ENCODE results near the gene MYOF.
"Not testable (repeated sequence)": the region's sequence is repeated elsewhere in the genome, so short reads cannot be mapped to it uniquely, and the experiment has no call there.

MYOF gene

GRCh38 chr10:93288679-93289634 lies 193.2 kb downstream of the MYOF start:
- peak; percentile 99 for DNase-seq

- DNase-seq: no peak
Measured at GRCh38 chr10:93287775-93288174, 194.4 kb downstream of the MYOF start.

DNA sequence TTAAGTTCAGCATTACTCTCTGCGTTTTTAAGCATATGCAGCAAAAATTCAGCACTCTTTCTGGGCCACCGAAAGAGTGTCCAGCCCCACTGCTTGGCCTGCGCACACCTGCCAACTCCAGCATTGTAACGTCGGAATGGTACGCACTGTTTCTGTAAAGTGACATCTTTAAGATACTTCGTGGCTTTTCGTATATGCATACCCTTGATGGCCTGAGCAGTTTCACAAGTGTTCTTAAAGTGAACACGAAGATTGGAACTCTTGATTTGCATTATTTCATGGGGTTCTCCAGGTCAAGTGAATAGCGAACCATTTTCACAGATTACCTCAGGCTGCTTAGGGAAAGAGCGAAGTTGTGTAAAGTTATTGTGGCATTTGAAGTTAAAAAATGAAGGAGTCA lies 197.9 kb downstream of the MYOF start:
- not testable (repeated sequence) for DNase-seq

GRCh38 chr10:93281367-93281720 lies 200.8 kb downstream of the MYOF start:
- DNase-seq: no peak

GRCh38 chr10:93280699-93281366 lies 201.3 kb downstream of the MYOF start:
- DNase-seq: no peak

DNA sequence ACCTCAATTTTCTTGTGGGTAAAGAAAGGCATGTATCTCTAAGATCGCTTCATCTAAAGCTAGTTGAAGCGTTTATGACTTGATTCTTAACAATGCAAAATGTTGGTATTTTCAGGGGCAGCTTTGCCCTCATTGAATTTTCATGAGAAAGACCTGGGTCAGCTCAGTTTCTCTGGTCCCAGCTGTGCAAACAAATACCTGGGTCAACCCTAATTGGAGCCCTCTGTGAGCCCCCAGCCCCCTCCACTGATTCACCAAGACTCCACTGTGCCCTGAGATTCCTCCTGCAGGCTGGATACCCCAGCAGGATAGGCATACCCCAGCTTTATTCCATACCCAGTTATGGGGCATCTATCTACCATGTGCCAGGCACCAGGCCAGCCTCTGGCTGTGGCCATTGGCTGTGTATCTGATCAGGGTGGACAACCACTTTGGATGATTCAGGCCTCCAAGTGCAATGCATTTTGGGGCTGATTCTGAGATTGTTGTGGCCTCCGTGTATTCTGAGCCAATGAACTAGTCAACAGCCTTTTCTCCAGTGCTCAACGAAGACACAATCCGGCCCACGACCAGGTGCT lies 201.9 kb downstream of the MYOF start:
- no peak for DNase-seq

GRCh38 chr10:93277360-93277759 lies 204.8 kb downstream of the MYOF start:
- no peak for DNase-seq

DNA sequence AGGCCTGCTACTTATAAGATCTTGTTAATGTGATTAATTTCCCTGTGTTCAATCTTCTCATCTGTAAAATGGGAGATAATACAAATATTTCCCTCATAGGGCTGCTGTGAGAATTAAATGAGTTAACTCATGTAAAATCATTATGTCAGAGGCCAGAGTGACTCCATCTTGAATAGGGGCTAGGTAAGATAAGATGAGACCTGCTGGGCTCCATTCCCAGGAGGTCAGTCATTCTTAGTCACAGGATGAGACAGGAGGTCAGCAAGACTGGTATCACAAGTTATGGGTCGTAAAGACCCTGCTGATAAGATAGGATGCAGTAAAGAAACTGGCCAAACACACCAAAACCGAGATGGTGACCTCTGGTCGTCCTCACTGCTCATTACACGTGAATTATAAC lies 207.7 kb downstream of the MYOF start:
- DNase-seq: no peak

GRCh38 chr10:93272884-93273675 lies 209.1 kb downstream of the MYOF start:
- no peak for DNase-seq

DNA sequence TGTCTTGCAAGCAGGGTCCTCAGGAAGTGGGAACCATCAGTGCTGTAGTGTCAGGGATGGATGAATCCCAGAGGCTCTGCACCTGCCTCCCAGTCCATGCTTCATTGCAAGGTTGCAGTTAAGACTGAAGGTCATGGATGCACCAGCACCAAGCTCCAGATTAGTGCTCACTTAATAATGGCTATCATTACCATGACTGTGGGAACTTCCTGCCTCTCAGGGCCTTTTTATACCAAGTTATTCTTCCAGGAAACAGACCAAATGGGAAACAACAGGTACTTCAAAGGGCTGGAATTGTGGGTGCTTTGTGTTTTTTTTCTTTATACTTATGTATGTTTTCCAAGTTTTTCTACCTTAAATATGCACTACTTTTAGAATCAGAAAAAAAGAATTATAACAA lies 210.8 kb downstream of the MYOF start:
- no peak for DNase-seq

DNA sequence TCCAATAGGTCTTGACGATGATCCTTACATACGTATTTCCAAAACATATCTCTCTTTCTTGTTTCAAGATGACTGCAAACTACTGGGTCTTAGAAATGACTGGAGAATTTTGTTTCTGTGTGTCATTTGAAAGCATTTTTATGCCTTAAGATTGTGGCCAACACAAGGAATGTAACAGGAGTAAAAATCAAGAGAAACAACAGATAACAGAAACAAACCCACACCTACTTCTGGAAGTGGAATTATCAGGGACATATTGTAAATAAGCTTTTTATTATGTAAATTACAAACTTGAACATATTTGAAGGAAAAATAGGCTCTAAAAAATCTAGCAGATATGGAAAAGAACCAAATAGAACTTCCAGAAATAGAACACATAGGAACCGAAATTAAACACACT lies 212.9 kb downstream of the MYOF start:
- DNase-seq: no peak

DNA sequence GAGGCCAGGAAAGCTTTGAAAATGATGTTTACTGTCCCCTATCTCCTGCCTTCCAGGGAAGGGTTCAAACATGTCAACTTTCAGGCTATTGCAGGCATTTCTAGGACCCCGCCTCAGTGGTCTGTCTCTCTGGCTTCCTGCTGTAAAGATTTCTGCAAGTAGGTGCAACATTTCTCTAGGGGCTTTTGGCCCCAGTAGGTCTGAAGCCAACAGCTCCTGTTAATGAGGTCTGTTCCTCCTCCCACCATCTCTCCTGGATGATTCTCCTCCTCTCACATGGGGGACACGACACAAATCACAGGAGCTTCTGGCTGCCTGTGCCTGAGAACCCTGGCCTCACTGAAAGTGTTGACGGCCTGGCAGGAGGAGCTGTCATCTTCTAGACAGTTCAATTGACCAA lies 214.1 kb downstream of the MYOF start:
- DNase-seq: no peak

- no peak for DNase-seq
Measured at GRCh38 chr10:93267521-93267920, 214.6 kb downstream of the MYOF start.

GRCh38 chr10:93266858-93267257 lies 215.3 kb downstream of the MYOF start:
- no peak for DNase-seq

DNA sequence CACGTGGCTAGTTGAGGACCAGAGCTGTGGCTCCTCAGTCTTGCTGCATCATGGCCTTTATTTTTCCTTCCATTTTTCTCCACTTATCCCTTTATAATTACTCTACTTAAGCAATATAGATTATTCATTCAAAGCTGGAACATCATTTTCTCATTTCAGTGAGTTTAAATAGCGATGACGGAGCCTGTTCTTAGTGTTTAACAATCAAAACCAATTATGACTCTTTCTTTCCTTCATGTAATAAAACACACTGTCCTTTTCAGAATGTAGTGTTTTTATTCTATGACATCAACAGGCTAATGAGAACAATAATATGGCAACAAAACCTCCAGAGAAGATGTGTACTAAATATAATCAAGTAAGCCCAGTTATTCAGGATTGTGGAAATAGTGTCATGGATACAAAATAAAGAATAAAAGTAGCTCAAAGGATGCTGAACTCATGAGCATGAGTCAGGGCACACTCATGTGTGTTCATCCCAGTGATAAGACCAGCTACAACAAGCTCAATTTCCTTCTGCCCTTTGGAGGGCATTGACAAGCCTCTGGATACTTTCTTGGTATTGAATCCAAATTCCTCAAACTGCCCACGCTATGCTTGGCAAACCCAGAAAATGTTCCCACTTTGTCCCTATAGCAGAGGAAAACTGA lies 220.0 kb downstream of the MYOF start:
- peak; percentile 39 for DNase-seq

DNA sequence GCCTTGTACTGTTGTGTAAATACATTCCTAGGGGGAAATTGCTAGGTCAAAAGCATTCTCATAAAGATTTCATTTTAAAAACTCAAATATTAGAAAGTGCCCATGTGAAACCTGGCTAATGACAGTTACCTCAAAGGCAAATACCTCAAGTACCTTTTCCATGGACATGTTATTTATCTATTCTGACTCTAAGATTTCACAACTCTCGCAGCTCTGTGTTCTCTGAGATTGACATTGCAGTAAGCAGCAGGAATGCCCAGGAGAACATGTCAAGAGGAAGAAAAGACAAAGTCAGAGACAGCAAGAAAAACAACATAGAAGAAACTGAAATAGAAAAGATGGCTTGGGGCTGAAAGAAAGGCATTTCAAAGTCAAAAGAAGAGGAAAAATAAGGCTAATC lies 221.0 kb downstream of the MYOF start:
- DNase-seq: no peak

- DNase-seq: no peak
Measured at GRCh38 chr10:93259126-93259525, 223.0 kb downstream of the MYOF start.
